OCI-M2 (cell line): Measurements from ENCODE around the gene JCAD.
"Not testable (repeated sequence)": the region's sequence is repeated elsewhere in the genome, so short reads cannot be mapped to it uniquely, and the experiment has no call there.

ENCODE experiments used
- DNase-seq: peaks from one replicate; lab custom pipeline; 2025; ENCODE audit not compliant: unreplicated experiment; lab: John Stamatoyannopoulos, UW

JCAD gene

GRCh38 chr10:29991382-29991781 is 68.0 kb downstream of the JCAD start:
- no peak for DNase-seq

DNA sequence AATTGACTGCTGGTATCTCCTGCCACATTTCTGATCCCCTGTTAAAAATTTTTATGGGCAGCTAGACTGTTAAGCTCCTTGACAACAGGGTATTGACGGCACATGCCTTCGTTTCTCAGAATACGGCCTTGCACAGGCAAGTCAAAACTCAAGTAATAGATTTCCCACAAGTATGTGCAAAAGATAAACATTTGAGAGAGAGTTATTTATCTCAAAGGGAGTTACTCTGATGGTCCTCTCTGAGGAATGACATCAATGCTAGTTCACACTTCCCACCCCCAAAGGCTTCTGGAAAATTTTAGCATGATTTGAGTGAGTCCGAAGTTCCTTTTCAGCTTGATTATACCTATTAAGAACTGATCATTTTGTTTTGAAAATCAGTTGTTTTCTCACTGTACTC is 71.9 kb downstream of the JCAD start:
- DNase-seq: no peak

- no peak for DNase-seq
Measured at GRCh38 chr10:29982997-29983648, 76.3 kb downstream of the JCAD start.

DNA sequence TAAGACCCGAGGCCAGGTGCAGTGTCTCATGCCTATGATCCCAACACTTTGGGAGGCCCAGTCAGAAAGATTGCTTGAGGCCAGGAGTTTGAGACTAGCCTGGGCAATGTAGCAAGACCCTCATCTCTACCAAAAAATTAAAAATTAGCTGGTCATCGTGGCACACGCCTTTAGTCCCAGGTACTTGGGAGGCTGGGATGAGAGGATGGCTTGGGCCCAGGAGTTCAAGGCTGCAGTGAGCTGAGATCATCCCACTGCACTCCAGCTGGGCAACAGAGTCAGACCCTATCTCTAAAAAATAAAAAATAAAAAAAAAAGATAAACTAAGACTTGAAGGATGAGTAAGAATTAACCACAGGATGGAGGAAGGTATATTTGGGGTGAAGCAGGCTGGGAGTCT is 77.9 kb downstream of the JCAD start:
- DNase-seq: no peak

DNA sequence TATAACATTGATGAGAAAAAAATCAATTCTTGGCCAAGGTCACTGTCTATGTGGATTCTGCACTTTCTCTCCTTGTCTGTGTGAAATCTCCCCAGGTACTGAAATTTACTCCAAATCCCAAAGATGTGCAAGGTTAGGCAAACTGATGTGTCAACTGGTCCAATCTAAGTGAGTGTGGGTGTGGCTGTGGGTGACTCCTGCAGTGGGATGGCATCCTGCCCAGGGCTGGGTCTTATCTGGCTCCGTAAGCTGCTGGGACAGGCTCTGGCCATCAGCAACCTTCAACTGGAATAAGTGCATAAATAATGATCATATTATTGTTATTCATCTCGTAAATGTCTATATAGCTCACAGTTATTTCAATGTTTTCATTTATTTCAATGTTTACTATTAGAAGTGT is 79.3 kb downstream of the JCAD start:
- DNase-seq: no peak

DNA sequence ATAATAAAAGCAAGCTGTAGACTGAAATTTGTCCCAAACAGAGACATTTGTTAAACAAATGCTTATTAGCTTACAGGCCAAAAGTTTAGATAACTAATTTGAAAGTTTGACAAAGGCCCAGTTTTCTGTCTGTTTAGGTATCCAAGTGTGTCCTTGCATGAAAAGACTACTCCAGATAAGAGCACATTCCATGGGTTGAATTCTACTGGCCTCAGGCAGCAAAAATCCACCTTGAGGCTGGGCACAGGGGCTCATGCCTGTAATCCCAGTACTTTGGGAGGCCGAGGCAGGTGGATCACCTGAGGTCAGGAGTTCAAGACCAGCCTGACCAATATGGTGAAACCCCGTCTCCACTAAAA is 80.0 kb downstream of the JCAD start:
- DNase-seq: not testable (repeated sequence)

DNA sequence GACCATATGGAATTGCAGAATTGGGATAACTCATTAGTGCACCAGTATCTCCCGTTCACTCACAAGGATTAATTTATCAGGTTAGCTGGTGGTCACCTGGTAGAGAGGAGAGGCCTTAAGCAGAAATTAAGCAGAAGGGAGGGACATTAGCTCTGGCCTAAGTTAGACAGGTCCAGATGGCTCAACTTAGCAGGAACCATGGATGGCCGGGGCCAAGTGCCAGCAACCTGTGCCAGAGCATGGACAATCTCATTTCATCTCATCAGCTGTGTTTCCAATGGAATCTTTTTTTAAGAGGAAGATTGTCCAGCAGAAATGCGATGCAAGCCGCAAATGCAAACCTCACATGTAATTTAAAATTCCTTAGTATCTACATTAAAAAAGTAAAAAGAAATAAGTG is 82.2 kb downstream of the JCAD start:
- DNase-seq: no peak

GRCh38 chr10:29976134-29976533 is 83.3 kb downstream of the JCAD start:
- no peak for DNase-seq

DNA sequence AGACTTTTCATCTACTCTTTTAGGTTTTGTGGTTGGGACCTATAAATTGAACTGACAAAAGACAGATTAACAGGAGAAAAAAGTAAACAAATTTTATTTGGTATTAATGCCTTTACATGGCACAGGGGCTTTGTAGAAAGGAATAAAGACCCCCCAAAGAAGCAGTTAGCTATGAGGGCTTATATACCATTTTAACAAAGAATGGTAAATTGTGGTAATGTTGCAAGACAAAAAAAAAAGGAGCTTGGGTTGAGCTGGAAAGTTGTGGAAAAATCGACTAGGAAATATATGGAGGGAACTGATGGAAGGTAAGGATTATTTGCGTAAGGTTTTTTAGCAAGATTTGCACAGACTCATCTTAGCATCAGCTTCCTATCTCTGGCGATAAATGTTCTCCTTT is 84.6 kb downstream of the JCAD start:
- DNase-seq: no peak

- no peak for DNase-seq
Measured at GRCh38 chr10:29973921-29974320, 85.5 kb downstream of the JCAD start.

DNA sequence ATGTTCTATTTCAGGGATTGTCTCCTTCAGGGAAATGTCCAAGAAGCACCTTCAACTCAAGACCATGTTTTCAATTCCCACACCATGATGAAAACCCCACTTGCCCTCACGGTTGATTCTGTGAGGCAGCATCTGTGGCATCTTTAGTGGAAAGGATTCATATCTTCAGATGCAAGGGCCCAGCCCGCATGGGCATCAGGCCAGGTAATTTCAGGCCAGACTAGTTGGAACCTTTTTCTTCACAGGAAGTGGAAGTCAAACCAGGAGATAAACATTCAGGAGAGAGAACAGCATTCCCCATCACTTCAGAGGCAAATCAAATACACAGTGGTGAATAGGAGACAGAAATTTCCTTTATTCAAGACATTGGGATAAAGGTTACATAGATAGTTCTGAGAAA is 88.8 kb downstream of the JCAD start:
- no peak for DNase-seq

- DNase-seq: no peak
Measured at GRCh38 chr10:29970012-29970396, 89.4 kb downstream of the JCAD start.

DNA sequence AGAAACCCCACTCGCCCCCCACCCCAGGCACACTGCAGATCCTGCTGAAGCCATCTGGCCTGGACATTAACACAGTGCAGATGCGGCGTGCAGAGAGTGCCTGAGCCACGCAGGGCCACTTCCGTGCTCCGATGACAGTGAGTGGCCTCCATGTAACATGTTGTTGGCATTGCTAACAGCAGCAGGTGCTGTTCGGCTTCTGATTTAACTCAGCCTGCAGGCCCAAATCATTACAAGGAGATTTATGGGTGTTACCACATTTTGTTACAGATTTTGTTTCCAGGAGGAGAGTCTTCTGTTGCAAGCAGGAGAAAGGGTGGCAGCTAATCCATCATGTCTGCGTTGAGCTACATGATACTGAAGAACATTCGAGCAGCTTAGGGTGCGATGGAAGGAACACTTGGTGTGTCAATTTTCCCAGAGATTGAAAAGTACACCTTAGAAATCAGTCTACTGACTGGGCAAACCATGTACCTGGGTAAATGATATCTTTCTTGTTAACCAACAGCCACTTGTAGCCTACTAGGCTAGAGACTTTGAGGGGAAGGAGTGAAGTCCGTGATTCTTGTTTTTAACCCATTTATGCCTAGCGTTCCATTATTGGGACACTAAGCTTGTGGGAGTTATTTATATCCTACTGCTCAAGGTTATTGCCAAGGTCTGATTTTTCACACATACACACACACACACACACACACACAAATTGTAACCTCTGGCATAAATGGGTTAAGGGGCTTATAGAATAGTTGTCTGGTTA is 90.0 kb downstream of the JCAD start:
- no peak for DNase-seq

DNA sequence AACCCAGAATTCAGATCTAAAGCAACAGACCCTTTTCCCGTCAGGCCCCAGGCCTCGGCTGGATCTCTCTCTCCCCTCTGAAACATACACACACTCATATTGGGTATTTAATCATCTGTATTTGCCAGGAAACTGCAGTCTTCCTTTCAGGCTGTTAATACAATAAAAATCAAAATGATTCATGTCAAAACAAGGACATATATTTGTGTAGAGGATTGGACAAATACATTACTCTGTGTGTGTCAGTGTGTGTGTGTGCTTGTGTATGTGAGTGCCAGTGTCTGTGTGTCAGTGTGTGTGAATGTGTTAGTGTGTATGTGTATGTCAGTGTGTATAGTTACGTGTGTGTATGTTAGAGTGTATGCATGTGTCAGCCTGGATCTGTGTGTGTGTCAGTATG is 90.8 kb downstream of the JCAD start:
- DNase-seq: no peak

DNA sequence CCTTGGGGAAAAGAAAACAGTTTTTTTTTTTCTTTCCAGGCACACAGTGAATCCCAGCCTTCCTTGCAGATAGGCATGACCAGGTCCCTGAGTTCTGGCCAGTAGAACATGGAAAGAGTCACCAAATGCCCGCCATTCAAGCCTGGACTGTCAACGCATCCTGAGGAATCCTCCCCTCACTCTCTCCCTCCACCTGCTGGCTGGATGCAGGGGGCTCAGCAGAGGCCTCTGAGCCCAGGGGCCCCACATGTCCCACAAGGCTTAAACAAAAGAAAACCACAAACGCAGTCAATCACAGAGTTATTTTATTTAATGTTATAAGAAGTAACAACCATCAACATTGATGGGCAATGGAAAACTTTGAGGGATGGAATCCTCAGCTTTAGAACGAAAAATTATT is 93.1 kb downstream of the JCAD start:
- DNase-seq: no peak
